ENCODE results near the gene BTBD19. TPM values are rescaled to one million over a fixed set of nuclear protein-coding genes. Genes with fewer than 3 reads are reported as not detected.

The BTBD19 gene
- total RNA-seq, 1 donor from 2014 or later: 17.9 TPM

GRCh38 chr1:44854970-44855369 lies 46.6 kb downstream of the BTBD19 start:
- DNase-seq (ENCODE audit: extremely low read depth, low read depth, low spot score): no peak

GRCh38 chr1:44855742-44856141 lies 47.4 kb downstream of the BTBD19 start:
- no peak for DNase-seq (ENCODE audit: extremely low read depth, low read depth, low spot score)

GRCh38 chr1:44857446-44857845 lies 49.1 kb downstream of the BTBD19 start:
- DNase-seq (ENCODE audit: extremely low read depth, low read depth, low spot score): no peak

GRCh38 chr1:44860331-44860730 lies 52.0 kb downstream of the BTBD19 start:
- no peak for DNase-seq (ENCODE audit: extremely low read depth, low read depth, low spot score)

GRCh38 chr1:44860891-44861425 lies 52.6 kb downstream of the BTBD19 start:
- no peak for DNase-seq (ENCODE audit: extremely low read depth, low read depth, low spot score)

GRCh38 chr1:44862829-44863401 lies 54.6 kb downstream of the BTBD19 start:
- no peak for DNase-seq (ENCODE audit: extremely low read depth, low read depth, low spot score)

Other genes with a start within 250 kb of the BTBD19 start
- 2.2 and 3.9 TPM in 2 replicates for gene TMEM53, start 134.0 kb upstream of the BTBD19 start, total RNA-seq
- gene ARMH1, start 133.8 kb upstream of the BTBD19 start, total RNA-seq: not detected in 2 replicates
- gene RNU5D-1, start 77.4 kb upstream of the BTBD19 start, total RNA-seq: not detected in 2 replicates
- gene KIF2C, start 68.7 kb upstream of the BTBD19 start, total RNA-seq: 4.7 and 10.3 TPM in 2 replicates
- 1,433 and 2,325 TPM in 2 replicates for gene RPS8, start 33.0 kb upstream of the BTBD19 start, total RNA-seq
- gene BEST4, start 20.4 kb upstream of the BTBD19 start, total RNA-seq: not detected in 2 replicates
- gene PLK3, start 8.1 kb upstream of the BTBD19 start, total RNA-seq: 49.1 and 56.1 TPM in 2 replicates
- 0.29 and 1.4 TPM in 2 replicates for gene DYNLT4, start 1.2 kb upstream of the BTBD19 start, total RNA-seq
- 0.19 and 0.23 TPM in 2 replicates for gene PTCH2, start 34.7 kb downstream of the BTBD19 start, total RNA-seq
- 19.6 and 29.6 TPM in 2 replicates for gene EIF2B3, start 178.1 kb downstream of the BTBD19 start, total RNA-seq
- gene HECTD3, start 202.8 kb downstream of the BTBD19 start, total RNA-seq: 46.1 and 52.7 TPM in 2 replicates
- 101 and 105 TPM in 2 replicates for gene UROD, start 203.7 kb downstream of the BTBD19 start, total RNA-seq